Mesodermal cell (in vitro differentiated cells): ENCODE measurements around the gene TOR4A.
"Not testable (repeated sequence)": the region's sequence is repeated elsewhere in the genome, so short reads cannot be mapped to it uniquely, and the experiment has no call there.

Experiments used
- H3K27ac ChIP-seq: 2 replicates; pipeline ENCODE4 v1.7.0; 2013; ENCODE audit warnings: mild to moderate bottlenecking, low read depth, low read length, moderate library complexity; ENCODE audit not compliant: severe bottlenecking
- H3K36me3 ChIP-seq: 2 replicates; pipeline ENCODE4 v1.7.1; 2013; ENCODE audit warnings: mild to moderate bottlenecking, low read length, moderate library complexity; ENCODE audit not compliant: control insufficient read depth, insufficient read depth
- H3K4me1 ChIP-seq: one replicate; pipeline ENCODE4 v1.7.1; 2013; ENCODE audit warnings: mild to moderate bottlenecking, low read length; ENCODE audit not compliant: insufficient read depth, control insufficient read depth, poor library complexity, severe bottlenecking
- H3K4me3 ChIP-seq: 2 replicates; pipeline ENCODE4 v1.7.0; 2013; ENCODE audit warnings: low read length, control low read depth, mild to moderate bottlenecking; ENCODE audit not compliant: insufficient read depth, poor library complexity, severe bottlenecking; ENCODE audit errors: extremely low read depth
- H3K9me3 ChIP-seq: 2 replicates; pipeline ENCODE4 v1.7.1; 2013; ENCODE audit warnings: mild to moderate bottlenecking, low read length, moderate library complexity; ENCODE audit not compliant: control insufficient read depth
- WGBS, 2 experiments: methylation state at CpG; one replicate each; pipeline ENCODE4 v1.1.5; 2013; ENCODE audit warnings: missing lambda C conversion rate in 2 of 2; ENCODE audit not compliant: insufficient coverage in 2 of 2; 5-methylcytosine and 5-hydroxymethylcytosine counted together

Gene TOR4A

GRCh38 chr9:137255448-137256114 lies 21.9 kb upstream of the TOR4A start:
- Histone ChIP-seq H3K36me3 (peaks cover 34% of the 10 kb centered on the region), H3K4me1 (peaks cover 16% of the 10 kb centered on the region), H3K9me3 (no peaks in the 10 kb centered on the region), H3K4me3 (peak overlapping the region; percentile 97), H3K27ac (peak overlapping the region; percentile 80)
- WGBS, 2 experiments: 2 to 4% methylated on average over 40 to 45 of the region's 51 CpGs

- Histone ChIP-seq H3K27ac (no peak overlapping the region), H3K4me1 (peaks cover 16% of the 10 kb centered on the region), H3K4me3 (peak overlapping the region; percentile 97), H3K36me3 (peaks cover 34% of the 10 kb centered on the region), H3K9me3 (no peaks in the 10 kb centered on the region)
- WGBS, 2 experiments: 93 to 96% methylated on average over 13 to 15 of the region's 15 CpGs
Measured at GRCh38 chr9:137256362-137256761, 21.2 kb upstream of the TOR4A start.

- Histone ChIP-seq H3K27ac (no peak overlapping the region), H3K4me1 (peaks cover 13% of the 10 kb centered on the region), H3K9me3 (no peaks in the 10 kb centered on the region), H3K4me3 (no peak overlapping the region), H3K36me3 (peaks cover 38% of the 10 kb centered on the region)
- WGBS, 2 experiments: 97 to 98% methylated on average over 10 to 14 of the region's 15 CpGs
Measured at GRCh38 chr9:137256856-137257255, 20.7 kb upstream of the TOR4A start.

GRCh38 chr9:137262173-137262908 lies 15.2 kb upstream of the TOR4A start:
- H3K36me3 ChIP-seq: peaks cover 69% of the 10 kb centered on the region
- 74 to 88% methylated on average over 2 to 4 of the region's 15 CpGs for WGBS, 2 experiments
- H3K4me3 ChIP-seq, H3K27ac ChIP-seq, H3K9me3 ChIP-seq, H3K4me1 ChIP-seq: not testable (repeated sequence)

GRCh38 chr9:137262909-137263285 lies 14.6 kb upstream of the TOR4A start:
- WGBS, 2 experiments: 93 to 94% methylated on average over 23 to 24 of the region's 24 CpGs
- Histone ChIP-seq H3K27ac (no peak overlapping the region), H3K36me3 (peaks cover 71% of the 10 kb centered on the region), H3K4me3 (no peak overlapping the region), H3K4me1 (no peaks in the 10 kb centered on the region), H3K9me3 (no peaks in the 10 kb centered on the region)

GRCh38 chr9:137263506-137263905 lies 14.0 kb upstream of the TOR4A start:
- H3K36me3 ChIP-seq: peaks cover 69% of the 10 kb centered on the region

GRCh38 chr9:137264067-137264466 lies 13.5 kb upstream of the TOR4A start:
- Histone ChIP-seq H3K27ac (no peak overlapping the region), H3K4me3 (no peak overlapping the region), H3K36me3 (peaks cover 69% of the 10 kb centered on the region), H3K4me1 (no peaks in the 10 kb centered on the region), H3K9me3 (no peaks in the 10 kb centered on the region)
- WGBS, 2 experiments: 96 to 97% methylated on average over 15 to 21 of the region's 22 CpGs

More at GRCh38 chr9:137263506-137263905, 14.0 kb upstream of the TOR4A start:
- Histone ChIP-seq H3K4me1 (no peaks in the 10 kb centered on the region), H3K4me3 (no peak overlapping the region), H3K9me3 (no peaks in the 10 kb centered on the region), H3K27ac (no peak overlapping the region)
- WGBS, 2 experiments: 88 to 99% methylated on average over 9 to 10 of the region's 10 CpGs

GRCh38 chr9:137265496-137266161 lies 11.9 kb upstream of the TOR4A start:
- H3K4me1 ChIP-seq: no peaks in the 10 kb centered on the region
- H3K4me3 ChIP-seq: no peak overlapping the region
- H3K27ac ChIP-seq: no peak overlapping the region
- no peaks in the 10 kb centered on the region for H3K9me3 ChIP-seq
- H3K36me3 ChIP-seq: peaks cover 80% of the 10 kb centered on the region
- WGBS, 2 experiments: 94 to 95% methylated on average over 28 to 29 of the region's 29 CpGs

GRCh38 chr9:137266162-137266527 lies 11.4 kb upstream of the TOR4A start:
- H3K9me3 ChIP-seq: no peaks in the 10 kb centered on the region
- 95 to 97% methylated on average over 12 to 13 of the region's 15 CpGs for WGBS, 2 experiments
- H3K4me1 ChIP-seq: no peaks in the 10 kb centered on the region
- no peak overlapping the region for H3K27ac ChIP-seq
- H3K4me3 ChIP-seq: no peak overlapping the region
- peaks cover 83% of the 10 kb centered on the region for H3K36me3 ChIP-seq

GRCh38 chr9:137266585-137267453 lies 10.7 kb upstream of the TOR4A start:
- no peaks in the 10 kb centered on the region for H3K4me1 ChIP-seq
- 91 to 95% methylated on average over 27 to 29 of the region's 34 CpGs for WGBS, 2 experiments
- H3K27ac ChIP-seq: no peak overlapping the region
- no peak overlapping the region for H3K4me3 ChIP-seq
- peaks cover 84% of the 10 kb centered on the region for H3K36me3 ChIP-seq
- no peaks in the 10 kb centered on the region for H3K9me3 ChIP-seq
